ENCODE measurements around the gene AMPD3. TPM values are rescaled to one million over a fixed set of nuclear protein-coding genes. Genes with fewer than 3 reads are reported as not detected.
A peak's percentile ranks its signal among the peaks of the same experiment; 100 is the strongest.

Gene AMPD3
- total RNA-seq, 2 experiments from 2014 or later: 11.9 to 12.3 TPM

GRCh38 chr11:10439351-10439750 lies 15.7 kb upstream of the AMPD3 start:
- ChIA-PET CTCF (interaction anchor here (1.4 to 4.8 kb wide), 3 partner anchors 12 to 101 kb away, joined by 4 to 20 read pairs (median 6); partner anchors contain the start of gene RNF141), POLR2A (interaction anchor here (1.1 kb wide), 1 partner anchor 17 kb away, joined by 3 read pairs; no protein-coding TSS in a partner anchor)
- Mint-ChIP-seq H3K27ac (no peak overlapping the region), H3K36me3 (ENCODE audit: low read depth) (no peaks in the 10 kb centered on the region), H3K9me3 (ENCODE audit: insufficient read depth) (no peaks in the 10 kb centered on the region), H3K4me1 (ENCODE audit: low read depth) (peaks cover 29% of the 10 kb centered on the region), H3K4me3 (no peak overlapping the region), H3K27me3 (ENCODE audit: low read depth) (peaks cover 39% of the 10 kb centered on the region)
- DNase-seq (no peak), ATAC-seq (no peak)

GRCh38 chr11:10439924-10440323 lies 15.1 kb upstream of the AMPD3 start:
- H3K27me3 Mint-ChIP-seq (ENCODE audit: low read depth): peaks cover 39% of the 10 kb centered on the region
- no peaks in the 10 kb centered on the region for H3K36me3 Mint-ChIP-seq (ENCODE audit: low read depth)
- H3K27ac Mint-ChIP-seq: no peak overlapping the region
- H3K4me1 Mint-ChIP-seq (ENCODE audit: low read depth): peaks cover 35% of the 10 kb centered on the region
- CTCF ChIA-PET: interaction anchor here (1.4 to 4.8 kb wide), 2 partner anchors 26 to 101 kb away, joined by 4 to 20 read pairs; partner anchors contain the start of gene RNF141
- ATAC-seq: no peak
- DNase-seq: peak; percentile 17
- H3K4me3 Mint-ChIP-seq: no peak overlapping the region
- no peaks in the 10 kb centered on the region for H3K9me3 Mint-ChIP-seq (ENCODE audit: insufficient read depth)
- POLR2A ChIA-PET: interaction anchor here (0.5 to 1.1 kb wide), 2 partner anchors 17 to 565 kb away, joined by 3 to 4 read pairs; no protein-coding TSS in a partner anchor

- CTCF ChIA-PET: interaction anchor here (1.4 to 4.8 kb wide), 2 partner anchors 27 to 100 kb away, joined by 4 to 20 read pairs; partner anchors contain the start of gene RNF141
These were observed 14.7 kb upstream of the AMPD3 start for GRCh38 chr11:10440401-10440800.

GRCh38 chr11:10441091-10441490 lies 14.0 kb upstream of the AMPD3 start:
- peaks cover 42% of the 10 kb centered on the region for H3K27me3 Mint-ChIP-seq (ENCODE audit: low read depth)
- H3K27ac Mint-ChIP-seq: no peak overlapping the region
- ChIA-PET CTCF (interaction anchor here (0.6 to 4.8 kb wide), 7 partner anchors 10 to 132 kb away, joined by 3 to 20 read pairs (median 9); partner anchors contain the start of gene RNF141), POLR2A (interaction anchor here (1.6 to 2.3 kb wide), 2 partner anchors 14 to 18 kb away, joined by 5 to 9 read pairs; partner anchors contain the start of gene AMPD3)
- H3K36me3 Mint-ChIP-seq (ENCODE audit: low read depth): no peaks in the 10 kb centered on the region
- peaks cover 41% of the 10 kb centered on the region for H3K4me1 Mint-ChIP-seq (ENCODE audit: low read depth)
- H3K4me3 Mint-ChIP-seq: no peak overlapping the region
- no peak for ATAC-seq
- DNase-seq: no peak
- H3K9me3 Mint-ChIP-seq (ENCODE audit: insufficient read depth): no peaks in the 10 kb centered on the region

More at GRCh38 chr11:10440401-10440800, 14.7 kb upstream of the AMPD3 start:
- H3K27ac Mint-ChIP-seq: no peak overlapping the region
- ATAC-seq (no peak), DNase-seq (peak; percentile 16)
- peaks cover 40% of the 10 kb centered on the region for H3K4me1 Mint-ChIP-seq (ENCODE audit: low read depth)
- H3K9me3 Mint-ChIP-seq (ENCODE audit: insufficient read depth): no peaks in the 10 kb centered on the region
- H3K4me3 Mint-ChIP-seq: no peak overlapping the region
- no peaks in the 10 kb centered on the region for H3K36me3 Mint-ChIP-seq (ENCODE audit: low read depth)
- POLR2A ChIA-PET: interaction anchor here (0.5 to 1.1 kb wide), 2 partner anchors 16 to 566 kb away, joined by 3 to 4 read pairs; no protein-coding TSS in a partner anchor
- H3K27me3 Mint-ChIP-seq (ENCODE audit: low read depth): peaks cover 39% of the 10 kb centered on the region

- peaks cover 41% of the 10 kb centered on the region for H3K4me1 Mint-ChIP-seq (ENCODE audit: low read depth)
- peak overlapping the region; percentile 28 for H3K4me3 Mint-ChIP-seq
- H3K36me3 Mint-ChIP-seq (ENCODE audit: low read depth): no peaks in the 10 kb centered on the region
- POLR2A ChIA-PET: interaction anchor here (1.1 to 2.3 kb wide), 3 partner anchors 13 to 18 kb away, joined by 3 to 9 read pairs (median 5); partner anchors contain the start of gene AMPD3
- peaks cover 38% of the 10 kb centered on the region for H3K27me3 Mint-ChIP-seq (ENCODE audit: low read depth)
- no peaks in the 10 kb centered on the region for H3K9me3 Mint-ChIP-seq (ENCODE audit: insufficient read depth)
- peak; percentile 68 for DNase-seq
- peak; percentile 90 for ATAC-seq
- CTCF ChIA-PET: interaction anchor here (0.6 to 4.8 kb wide), 9 partner anchors 9 to 329 kb away, joined by 3 to 20 read pairs (median 8); partner anchors contain the start of gene RNF141
- H3K27ac Mint-ChIP-seq: peak overlapping the region; percentile 70
These were observed 13.2 kb upstream of the AMPD3 start for GRCh38 chr11:10441652-10442503.

GRCh38 chr11:10443152-10443551 lies 11.9 kb upstream of the AMPD3 start:
- Mint-ChIP-seq H3K4me1 (ENCODE audit: low read depth) (peaks cover 51% of the 10 kb centered on the region), H3K27ac (no peak overlapping the region), H3K27me3 (ENCODE audit: low read depth) (peaks cover 33% of the 10 kb centered on the region), H3K4me3 (no peak overlapping the region), H3K36me3 (ENCODE audit: low read depth) (no peaks in the 10 kb centered on the region), H3K9me3 (ENCODE audit: insufficient read depth) (no peaks in the 10 kb centered on the region)
- DNase-seq (peak; percentile 21), ATAC-seq (no peak)
- CTCF ChIA-PET: interaction anchor here (0.9 to 2.7 kb wide), 5 partner anchors 8 to 327 kb away, joined by 4 to 15 read pairs (median 8); no protein-coding TSS in a partner anchor
- POLR2A ChIA-PET: interaction anchor here (2.3 kb wide), 1 partner anchor 16 kb away, joined by 9 read pairs; no protein-coding TSS in a partner anchor

GRCh38 chr11:10443721-10444235 lies 11.3 kb upstream of the AMPD3 start:
- peaks cover 38% of the 10 kb centered on the region for H3K27me3 Mint-ChIP-seq (ENCODE audit: low read depth)
- no peak overlapping the region for H3K27ac Mint-ChIP-seq
- H3K4me1 Mint-ChIP-seq (ENCODE audit: low read depth): peaks cover 51% of the 10 kb centered on the region
- CTCF ChIA-PET: interaction anchor here (1.1 to 2.6 kb wide), 3 partner anchors 30 to 98 kb away, joined by 4 to 15 read pairs (median 4); no protein-coding TSS in a partner anchor
- no peak overlapping the region for H3K4me3 Mint-ChIP-seq
- H3K9me3 Mint-ChIP-seq (ENCODE audit: insufficient read depth): no peaks in the 10 kb centered on the region
- POLR2A ChIA-PET: no interaction called here
- DNase-seq (peak; percentile 14), ATAC-seq (no peak)
- no peaks in the 10 kb centered on the region for H3K36me3 Mint-ChIP-seq (ENCODE audit: low read depth)

- H3K4me1 Mint-ChIP-seq (ENCODE audit: low read depth): peaks cover 58% of the 10 kb centered on the region
- H3K27ac Mint-ChIP-seq: no peak overlapping the region
- H3K27me3 Mint-ChIP-seq (ENCODE audit: low read depth): peaks cover 36% of the 10 kb centered on the region
- ChIA-PET POLR2A (no interaction called here), CTCF (interaction anchor here (1.1 to 1.4 kb wide), 2 partner anchors 31 to 97 kb away, joined by 4 read pairs; no protein-coding TSS in a partner anchor)
- DNase-seq (peak; percentile 22), ATAC-seq (peak; percentile 9)
- no peaks in the 10 kb centered on the region for H3K36me3 Mint-ChIP-seq (ENCODE audit: low read depth)
- no peak overlapping the region for H3K4me3 Mint-ChIP-seq
- no peaks in the 10 kb centered on the region for H3K9me3 Mint-ChIP-seq (ENCODE audit: insufficient read depth)
These were observed 10.2 kb upstream of the AMPD3 start for GRCh38 chr11:10444725-10445315.

GRCh38 chr11:10447445-10447844 lies 7.6 kb upstream of the AMPD3 start:
- H3K4me3 Mint-ChIP-seq: no peak overlapping the region
- ATAC-seq (no peak), DNase-seq (peak; percentile 19)
- H3K9me3 Mint-ChIP-seq (ENCODE audit: insufficient read depth): no peaks in the 10 kb centered on the region
- H3K27ac Mint-ChIP-seq: no peak overlapping the region
- H3K27me3 Mint-ChIP-seq (ENCODE audit: low read depth): peaks cover 40% of the 10 kb centered on the region
- H3K36me3 Mint-ChIP-seq (ENCODE audit: low read depth): no peaks in the 10 kb centered on the region
- ChIA-PET CTCF (interaction anchor here (0.7 kb wide), 1 partner anchor 551 kb away, joined by 3 read pairs; no protein-coding TSS in a partner anchor), POLR2A (interaction anchor here (0.6 kb wide), 1 partner anchor 362 kb away, joined by 3 read pairs; no protein-coding TSS in a partner anchor)
- peaks cover 55% of the 10 kb centered on the region for H3K4me1 Mint-ChIP-seq (ENCODE audit: low read depth)

- DNase-seq: peak; percentile 57
- Mint-ChIP-seq H3K4me3 (peak overlapping the region; percentile 55), H3K27ac (peak overlapping the region; percentile 62), H3K36me3 (ENCODE audit: low read depth) (no peaks in the 10 kb centered on the region), H3K4me1 (ENCODE audit: low read depth) (peaks cover 44% of the 10 kb centered on the region), H3K27me3 (ENCODE audit: low read depth) (peaks cover 36% of the 10 kb centered on the region), H3K9me3 (ENCODE audit: insufficient read depth) (no peaks in the 10 kb centered on the region)
- POLR2A ChIA-PET: interaction anchor here (1.3 kb wide), 1 partner anchor 38 kb away, joined by 5 read pairs; no protein-coding TSS in a partner anchor
- peak; percentile 89 for ATAC-seq
- CTCF ChIA-PET: interaction anchor here (1.3 to 6.1 kb wide), 3 partner anchors 9 to 91 kb away, joined by 9 to 59 read pairs (median 13); partner anchors contain the start of gene RNF141
These were observed 4.3 kb upstream of the AMPD3 start for GRCh38 chr11:10450462-10451425.

Data from activated CD8-positive, alpha-beta T cell treated with anti-CD3 and anti-CD28 coated beads, Interleukin-2, amount 10 ng/mL, durations not matched to agents 7 days and 5 days (primary cell).